Measurements from ENCODE around the gene USP12.

The USP12 gene

GRCh38 chr13:27036236-27036981 lies 135.2 kb downstream of the USP12 start:
- TF ChIP-seq FOXP2 (optimal IDR thresholded peaks at IDR 0.05; ENCODE audit: borderline replicate concordance, extremely low read depth, extremely low read length, insufficient read depth) (no peak), REST (IDR thresholded peaks at IDR 0.05; ENCODE audit: insufficient read depth in 1 of 2, low read depth in 2 of 2, low read length in 2 of 2) (no peak), TAF1 (IDR thresholded peaks at IDR 0.05; ENCODE audit: borderline replicate concordance, insufficient read depth, low read length) (no peak), POLR2AphosphoS5 (IDR thresholded peaks at IDR 0.05; ENCODE audit: low read depth, low read length) (no peak), SIN3A (IDR thresholded peaks at IDR 0.05; ENCODE audit: borderline replicate concordance, insufficient read depth, low read length) (no peak)

GRCh38 chr13:27035892-27036235 lies 135.7 kb downstream of the USP12 start:
- TF ChIP-seq REST (IDR thresholded peaks at IDR 0.05; ENCODE audit: insufficient read depth in 1 of 2, low read depth in 2 of 2, low read length in 2 of 2) (no peak), TAF1 (IDR thresholded peaks at IDR 0.05; ENCODE audit: borderline replicate concordance, insufficient read depth, low read length) (no peak), POLR2AphosphoS5 (IDR thresholded peaks at IDR 0.05; ENCODE audit: low read depth, low read length) (no peak), SIN3A (IDR thresholded peaks at IDR 0.05; ENCODE audit: borderline replicate concordance, insufficient read depth, low read length) (no peak), FOXP2 (optimal IDR thresholded peaks at IDR 0.05; ENCODE audit: borderline replicate concordance, extremely low read depth, extremely low read length, insufficient read depth) (no peak)

- TF ChIP-seq REST (IDR thresholded peaks at IDR 0.05; ENCODE audit: insufficient read depth in 1 of 2, low read depth in 2 of 2, low read length in 2 of 2): no peak
- TF ChIP-seq FOXP2 (optimal IDR thresholded peaks at IDR 0.05; ENCODE audit: borderline replicate concordance, extremely low read depth, extremely low read length, insufficient read depth): no peak
- TF ChIP-seq TAF1 (IDR thresholded peaks at IDR 0.05; ENCODE audit: borderline replicate concordance, insufficient read depth, low read length): no peak
- TF ChIP-seq SIN3A (IDR thresholded peaks at IDR 0.05; ENCODE audit: borderline replicate concordance, insufficient read depth, low read length): no peak
- no peak for TF ChIP-seq POLR2AphosphoS5 (IDR thresholded peaks at IDR 0.05; ENCODE audit: low read depth, low read length)
These were observed 136.9 kb downstream of the USP12 start for GRCh38 chr13:27034678-27035111.

- TF ChIP-seq SIN3A (IDR thresholded peaks at IDR 0.05; ENCODE audit: borderline replicate concordance, insufficient read depth, low read length) (no peak), REST (IDR thresholded peaks at IDR 0.05; ENCODE audit: insufficient read depth in 1 of 2, low read depth in 2 of 2, low read length in 2 of 2) (no peak), FOXP2 (optimal IDR thresholded peaks at IDR 0.05; ENCODE audit: borderline replicate concordance, extremely low read depth, extremely low read length, insufficient read depth) (no peak), TAF1 (IDR thresholded peaks at IDR 0.05; ENCODE audit: borderline replicate concordance, insufficient read depth, low read length) (no peak), POLR2AphosphoS5 (IDR thresholded peaks at IDR 0.05; ENCODE audit: low read depth, low read length) (no peak)
These were observed 142.7 kb downstream of the USP12 start for GRCh38 chr13:27028683-27029480.
